Calu3 (cell line): ENCODE results near the gene SRP72. TPM values are rescaled to one million over a fixed set of nuclear protein-coding genes. Genes with fewer than 3 reads are reported as not detected.
A peak's percentile ranks its signal among the peaks of the same experiment; 100 is the strongest.

Experiments used
- BruUV-seq: library from RNA; stranded (reverse); fragments of 400-500 nt; replicated peaks from 2 replicates; lab custom pipeline; 2021; lab: Mats Ljungman, UMichigan
- CTCF ChIA-PET: fragments of 300-600 bp; sonication (Branson Sonifier 250); formaldehyde crosslinking; loops from one replicate; lab custom pipeline; 2022; ENCODE audit warnings: antibody characterized with exemption; lab: Charles Lee
- DNase-seq: peaks from one replicate; pipeline ENCODE4 v3.0.0; 2022
- H3K27ac Mint-ChIP-seq: one replicate; pipeline ENCODE4 v1.8.0; 2022; ENCODE audit warnings: mixed read lengths; ENCODE audit not compliant: unreplicated experiment
- H3K27me3 Mint-ChIP-seq: one replicate; pipeline ENCODE4 v1.8.0; 2022; ENCODE audit warnings: mixed read lengths; ENCODE audit not compliant: unreplicated experiment
- H3K36me3 Mint-ChIP-seq: one replicate; pipeline ENCODE4 v1.8.0; 2022; ENCODE audit warnings: mild to moderate bottlenecking, moderate library complexity, mixed read lengths; ENCODE audit not compliant: insufficient read depth, unreplicated experiment
- H3K4me1 Mint-ChIP-seq: one replicate; pipeline ENCODE4 v1.8.0; 2022; ENCODE audit warnings: mild to moderate bottlenecking, low read depth, mixed read lengths; ENCODE audit not compliant: unreplicated experiment
- H3K4me3 Mint-ChIP-seq: one replicate; pipeline ENCODE4 v1.8.0; 2022; ENCODE audit warnings: mild to moderate bottlenecking, low read depth, moderate library complexity, mixed read lengths; ENCODE audit not compliant: unreplicated experiment
- H3K9me3 Mint-ChIP-seq: one replicate; pipeline ENCODE4 v1.8.0; 2022; ENCODE audit warnings: low read depth, mixed read lengths; ENCODE audit not compliant: unreplicated experiment
- intact Hi-C: fragments of 100-400 bp; cut with micrococcal nuclease; formaldehyde crosslinking; loops from one replicate; pipeline ENCODE4 v1.10.0; 2022; ENCODE audit not compliant: unreplicated experiment
- total RNA-seq: library from RNA; stranded (reverse); gene quantifications from 2 replicates; pipeline ENCODE4 v1.2.3, GENCODE V29; 2022
- TF ChIP-seq, protein P1 (sequence below): fragments of 200-600 bp; IDR thresholded peaks from one replicate; pipeline ENCODE4 v1.8.0; 2022; ENCODE audit warnings: antibody characterized with exemption; ENCODE audit not compliant: unreplicated experiment

SRP72 gene
- total RNA-seq, 1 experiment from 2014 or later = 78.0 TPM

DNA sequence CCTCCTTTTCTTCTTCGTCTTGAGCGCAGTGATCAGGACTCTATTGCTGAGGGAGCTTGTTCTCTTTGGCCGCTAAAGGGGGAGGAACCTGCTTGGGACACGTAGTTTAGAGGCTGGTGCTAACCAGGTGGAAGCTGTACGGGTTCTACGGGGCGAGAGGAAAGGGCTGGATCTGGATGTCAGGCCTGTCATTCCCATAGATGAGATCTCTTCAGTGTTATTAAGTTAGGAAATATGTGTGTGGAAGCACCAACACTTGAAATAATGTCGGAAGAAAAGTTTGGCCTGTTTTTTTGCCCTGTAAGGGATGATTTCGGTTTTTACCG is 643 bp downstream of the SRP72 start:
- BruUV-seq = no TSS peak

DNA sequence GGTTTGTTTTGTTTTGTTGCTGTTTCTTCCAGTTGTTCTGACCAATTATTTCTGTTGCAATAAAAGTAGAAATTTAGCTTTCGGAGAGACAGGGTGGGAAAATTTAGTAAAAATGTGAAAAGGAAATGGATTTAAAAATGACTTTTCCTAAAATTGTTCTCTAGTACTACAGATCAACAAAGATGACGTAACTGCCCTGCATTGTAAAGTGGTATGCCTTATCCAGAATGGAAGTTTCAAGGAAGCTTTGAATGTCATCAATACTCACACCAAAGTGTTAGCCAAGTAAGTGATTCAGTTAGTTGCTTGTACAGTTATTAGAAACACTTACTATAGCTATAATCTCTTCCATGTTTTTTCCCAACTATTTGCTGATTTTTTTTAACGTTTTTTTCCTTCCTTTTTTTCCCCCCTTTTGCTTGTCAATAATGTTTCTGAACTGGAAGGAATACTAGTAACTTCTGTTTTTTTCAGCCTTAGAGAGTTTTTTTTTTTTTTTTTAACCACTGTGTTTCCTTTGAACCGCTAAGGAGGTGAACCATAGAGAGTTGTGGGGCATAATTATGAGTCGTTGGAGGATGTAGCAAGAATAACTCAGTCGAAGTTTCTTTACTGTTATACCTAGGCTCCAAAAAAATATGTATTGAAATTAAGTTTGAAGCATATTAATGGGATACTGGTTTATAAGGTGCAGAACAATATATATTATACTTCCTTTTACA is 2.2 kb downstream of the SRP72 start:
- no peak overlapping the region for H3K27ac Mint-ChIP-seq
- peak overlapping the region; percentile 26 for H3K4me3 Mint-ChIP-seq
- intact Hi-C loops = no loop called here
- CTCF ChIA-PET = no interaction called here
- H3K27me3 Mint-ChIP-seq = no peaks in the 10 kb centered on the region
- no peaks in the 10 kb centered on the region for H3K9me3 Mint-ChIP-seq
- TF ChIP-seq, protein P1, sequence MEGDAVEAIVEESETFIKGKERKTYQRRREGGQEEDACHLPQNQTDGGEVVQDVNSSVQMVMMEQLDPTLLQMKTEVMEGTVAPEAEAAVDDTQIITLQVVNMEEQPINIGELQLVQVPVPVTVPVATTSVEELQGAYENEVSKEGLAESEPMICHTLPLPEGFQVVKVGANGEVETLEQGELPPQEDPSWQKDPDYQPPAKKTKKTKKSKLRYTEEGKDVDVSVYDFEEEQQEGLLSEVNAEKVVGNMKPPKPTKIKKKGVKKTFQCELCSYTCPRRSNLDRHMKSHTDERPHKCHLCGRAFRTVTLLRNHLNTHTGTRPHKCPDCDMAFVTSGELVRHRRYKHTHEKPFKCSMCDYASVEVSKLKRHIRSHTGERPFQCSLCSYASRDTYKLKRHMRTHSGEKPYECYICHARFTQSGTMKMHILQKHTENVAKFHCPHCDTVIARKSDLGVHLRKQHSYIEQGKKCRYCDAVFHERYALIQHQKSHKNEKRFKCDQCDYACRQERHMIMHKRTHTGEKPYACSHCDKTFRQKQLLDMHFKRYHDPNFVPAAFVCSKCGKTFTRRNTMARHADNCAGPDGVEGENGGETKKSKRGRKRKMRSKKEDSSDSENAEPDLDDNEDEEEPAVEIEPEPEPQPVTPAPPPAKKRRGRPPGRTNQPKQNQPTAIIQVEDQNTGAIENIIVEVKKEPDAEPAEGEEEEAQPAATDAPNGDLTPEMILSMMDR = no peak
- H3K4me1 Mint-ChIP-seq = peaks cover 16% of the 10 kb centered on the region
- no TSS peak for BruUV-seq
- peaks cover 54% of the 10 kb centered on the region for H3K36me3 Mint-ChIP-seq
- DNase-seq = no peak

More for the DNA sequence above, 643 bp downstream of the SRP72 start:
- Mint-ChIP-seq H3K27me3 (no peaks in the 10 kb centered on the region), H3K36me3 (peaks cover 51% of the 10 kb centered on the region), H3K4me1 (peaks cover 22% of the 10 kb centered on the region), H3K4me3 (peak overlapping the region; percentile 99), H3K27ac (peak overlapping the region; percentile 100), H3K9me3 (no peaks in the 10 kb centered on the region)
- CTCF ChIA-PET = interaction anchor here (1.2 kb wide), 1 partner anchor 520 kb away, joined by 4 read pairs; no protein-coding TSS in a partner anchor
- no peak for DNase-seq
- TF ChIP-seq, protein P1 = no peak
- intact Hi-C loops = no loop called here

DNA sequence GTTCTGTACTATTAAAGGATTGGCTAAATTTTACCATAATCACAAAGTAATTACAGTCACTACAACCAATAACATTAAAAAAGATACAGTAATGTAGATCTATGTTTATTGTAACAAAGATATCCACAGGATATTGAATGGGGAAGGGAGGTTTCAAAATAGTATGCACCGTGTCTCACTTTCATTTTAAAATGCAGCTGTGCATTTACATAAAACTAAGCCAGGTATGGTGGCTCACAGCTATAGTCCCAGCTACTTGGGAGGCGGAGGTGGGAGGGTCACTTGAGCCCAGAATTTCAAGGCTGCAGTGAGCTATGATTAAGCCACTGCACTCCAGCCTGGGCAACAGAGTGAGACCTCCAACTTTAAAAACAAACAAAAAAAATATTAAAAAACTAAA is 8.5 kb downstream of the SRP72 start:
- H3K9me3 Mint-ChIP-seq = no peaks in the 10 kb centered on the region
- no peaks in the 10 kb centered on the region for H3K27me3 Mint-ChIP-seq
- no peak overlapping the region for H3K4me3 Mint-ChIP-seq
- no peaks in the 10 kb centered on the region for H3K4me1 Mint-ChIP-seq
- BruUV-seq = no TSS peak
- intact Hi-C loops = no loop called here
- CTCF ChIA-PET = no interaction called here
- peaks cover 31% of the 10 kb centered on the region for H3K36me3 Mint-ChIP-seq
- TF ChIP-seq, protein P1 = no peak
- H3K27ac Mint-ChIP-seq = no peak overlapping the region
- no peak for DNase-seq

DNA sequence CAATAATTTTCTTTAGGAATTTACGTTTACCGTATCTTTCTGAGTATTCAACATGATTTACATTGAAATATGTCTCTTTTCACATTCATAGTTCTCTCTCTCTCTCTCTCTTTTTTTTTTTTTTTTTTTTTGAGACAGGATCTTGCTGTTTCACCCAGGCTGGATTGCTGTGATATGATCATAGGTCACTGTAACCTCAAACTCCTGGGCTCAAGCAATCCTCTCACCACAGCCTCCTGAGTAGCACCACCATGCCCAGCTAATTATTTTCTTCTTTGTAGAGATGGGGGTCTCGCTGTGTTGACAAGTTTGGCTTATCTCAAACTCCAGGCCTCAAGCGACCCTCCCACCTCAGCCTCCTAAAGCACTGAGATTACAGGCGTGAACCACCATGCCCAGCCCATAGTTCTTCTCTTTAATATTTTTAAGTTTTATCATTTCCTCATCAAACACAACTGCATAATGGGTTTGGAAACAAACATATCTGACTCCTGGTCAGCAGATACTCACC is 9.8 kb downstream of the SRP72 start:
- no peak overlapping the region for H3K4me3 Mint-ChIP-seq
- no TSS peak for BruUV-seq
- TF ChIP-seq, protein P1 = no peak
- DNase-seq = no peak
- H3K27ac Mint-ChIP-seq = no peak overlapping the region
- CTCF ChIA-PET = no interaction called here
- H3K27me3 Mint-ChIP-seq = no peaks in the 10 kb centered on the region
- peaks cover 34% of the 10 kb centered on the region for H3K36me3 Mint-ChIP-seq
- H3K4me1 Mint-ChIP-seq = no peaks in the 10 kb centered on the region
- no peaks in the 10 kb centered on the region for H3K9me3 Mint-ChIP-seq
- intact Hi-C loops = no loop called here
